GM21619 (cell line): ENCODE measurements around the gene MYL12A.

Experiments used
- ATAC-seq: cut with Tn5 transposase; IDR thresholded peaks from one replicate; pipeline ENCODE4 v1.9.1; 2021; ENCODE audit not compliant: unreplicated experiment

MYL12A gene

GRCh38 chr18:3281456-3282400 is 34.1 kb downstream of the MYL12A start:
- no peak for ATAC-seq

GRCh38 chr18:3283253-3283863 is 35.8 kb downstream of the MYL12A start:
- ATAC-seq, result no peak

DNA sequence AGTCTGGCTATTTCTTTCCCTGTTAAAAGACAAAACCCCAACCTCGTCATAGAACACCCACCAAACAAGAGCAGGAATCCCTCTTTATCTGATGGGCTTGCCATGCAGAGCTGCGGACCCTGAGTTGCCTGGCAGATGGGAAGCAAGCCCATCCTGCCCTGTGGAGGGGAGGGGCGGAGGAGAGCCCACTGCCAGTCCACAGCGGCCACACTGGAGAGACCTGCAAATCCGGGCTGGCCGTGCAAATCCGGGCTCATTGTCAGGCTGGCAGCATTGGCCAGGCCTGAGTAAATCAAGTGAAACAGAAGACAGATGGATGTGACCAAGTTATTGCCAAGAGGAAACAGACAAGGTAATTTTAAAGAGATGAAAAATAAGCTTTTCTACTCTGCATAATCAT is 36.3 kb downstream of the MYL12A start:
- ATAC-seq, result no peak

DNA sequence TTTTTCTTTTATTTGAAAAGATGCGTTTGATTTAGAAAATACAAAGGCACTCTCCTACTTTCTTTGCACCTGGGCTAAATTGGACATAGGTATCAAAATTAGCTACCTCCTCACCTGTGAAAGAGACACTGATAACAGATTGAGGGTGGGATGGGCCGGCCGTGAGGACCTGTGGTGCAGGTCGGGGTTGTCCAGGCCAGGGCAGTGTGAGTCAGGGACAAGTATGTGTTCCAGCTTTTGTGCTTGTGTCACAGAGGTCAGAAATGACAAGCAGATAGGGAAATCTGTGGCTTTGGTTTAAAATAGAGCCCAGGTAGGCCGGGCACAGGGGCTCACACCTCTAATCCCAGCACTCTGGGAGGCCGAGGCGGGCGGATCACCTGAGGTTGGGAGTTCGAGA is 36.9 kb downstream of the MYL12A start:
- no peak for ATAC-seq

- ATAC-seq, result no peak
Observed at GRCh38 chr18:3286159-3286558, 38.6 kb downstream of the MYL12A start.

GRCh38 chr18:3293196-3293951 is 45.8 kb downstream of the MYL12A start:
- no peak for ATAC-seq

DNA sequence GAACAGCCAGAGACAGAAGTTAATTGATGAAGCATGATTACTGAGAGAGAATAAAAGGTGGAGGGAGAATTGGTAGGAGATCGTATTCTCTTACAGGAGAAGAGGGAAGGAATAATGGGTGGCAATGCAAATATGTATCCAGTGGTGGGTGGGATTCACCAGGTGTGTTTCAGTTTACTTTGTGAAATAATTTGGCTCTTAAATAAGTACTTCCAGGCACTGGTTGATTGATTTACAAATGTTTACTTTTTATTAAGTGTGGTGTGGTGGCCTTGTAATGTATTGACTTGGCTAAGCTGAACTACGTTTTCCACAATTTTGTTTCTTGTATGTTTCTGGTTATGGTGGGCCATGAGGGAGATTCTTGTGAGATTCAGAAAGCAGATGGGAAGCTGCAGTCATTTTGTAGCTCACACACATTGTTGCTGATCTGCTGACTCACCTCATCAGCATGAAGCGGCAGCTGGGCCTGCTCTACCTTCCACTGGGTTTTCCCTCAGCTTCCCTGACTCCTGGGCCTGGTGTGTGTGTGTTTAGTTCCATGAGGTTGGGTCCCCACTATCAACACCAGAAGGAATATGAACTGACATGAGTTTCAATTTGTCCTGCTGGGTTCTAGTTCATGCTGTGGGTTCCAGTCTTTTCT is 47.0 kb downstream of the MYL12A start:
- no peak for ATAC-seq

DNA sequence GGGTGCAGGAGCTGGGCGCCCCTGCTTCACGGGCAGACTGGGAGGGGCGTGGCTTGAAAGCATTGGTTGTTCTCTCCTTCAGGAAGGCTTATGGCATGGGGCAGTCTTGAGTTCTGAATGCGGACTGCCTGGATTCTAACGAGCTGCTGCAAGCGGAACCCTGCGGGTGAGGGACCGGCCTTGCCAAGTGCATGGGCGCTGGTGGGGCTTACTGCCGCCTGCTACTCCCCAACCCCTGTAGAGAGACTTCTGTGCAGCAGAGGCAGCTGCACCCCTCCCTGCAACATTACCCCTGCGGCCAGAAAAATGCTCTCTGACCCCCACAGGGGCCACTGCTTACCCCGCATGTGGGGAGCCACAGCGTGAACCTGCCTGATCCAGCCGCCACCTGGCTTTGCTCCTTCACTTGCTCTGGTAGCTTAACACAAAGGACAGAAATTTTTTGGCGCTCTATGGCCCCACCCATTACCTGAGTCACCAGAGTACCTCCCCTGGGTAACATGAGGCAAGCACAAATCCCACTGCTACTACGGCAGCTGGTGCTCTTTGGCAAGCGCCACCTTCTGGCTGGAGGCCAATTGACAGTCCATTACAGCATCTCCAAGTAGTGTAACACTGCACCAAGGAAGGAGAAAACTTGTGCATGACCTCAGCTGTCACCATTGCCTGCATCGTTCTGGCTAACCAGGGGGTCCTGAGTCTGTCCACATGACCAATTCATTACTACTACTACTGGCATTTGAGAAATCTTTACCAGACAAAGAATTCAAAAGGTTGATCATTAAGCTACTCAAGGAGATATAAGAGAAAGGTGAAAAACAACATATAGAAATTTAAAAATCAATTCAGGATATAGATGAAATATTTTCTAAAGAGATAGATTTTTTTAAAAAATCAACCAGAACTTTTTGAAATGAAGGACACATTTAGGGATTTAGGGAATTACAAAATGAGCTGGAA is 49.7 kb downstream of the MYL12A start:
- ATAC-seq, result peak; percentile 98

DNA sequence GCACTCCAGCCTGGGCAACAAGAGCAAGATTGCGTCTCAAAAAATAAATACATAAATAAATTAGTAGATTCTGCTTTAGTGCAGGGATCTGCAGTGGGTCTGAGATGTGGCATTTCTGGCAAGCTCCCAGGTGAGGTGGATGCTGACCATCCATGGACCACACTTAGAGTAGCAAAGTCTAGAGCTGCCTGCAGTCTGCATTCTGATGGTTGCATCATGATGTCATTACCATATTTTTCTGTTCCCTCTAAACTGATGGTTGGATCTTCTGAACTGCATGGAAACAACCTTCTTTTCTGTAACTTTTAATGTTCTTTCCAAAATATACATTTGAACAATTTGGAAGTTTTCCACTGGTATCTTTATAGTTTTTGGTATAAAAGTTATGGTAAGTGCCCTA is 57.2 kb downstream of the MYL12A start:
- ATAC-seq, result no peak

DNA sequence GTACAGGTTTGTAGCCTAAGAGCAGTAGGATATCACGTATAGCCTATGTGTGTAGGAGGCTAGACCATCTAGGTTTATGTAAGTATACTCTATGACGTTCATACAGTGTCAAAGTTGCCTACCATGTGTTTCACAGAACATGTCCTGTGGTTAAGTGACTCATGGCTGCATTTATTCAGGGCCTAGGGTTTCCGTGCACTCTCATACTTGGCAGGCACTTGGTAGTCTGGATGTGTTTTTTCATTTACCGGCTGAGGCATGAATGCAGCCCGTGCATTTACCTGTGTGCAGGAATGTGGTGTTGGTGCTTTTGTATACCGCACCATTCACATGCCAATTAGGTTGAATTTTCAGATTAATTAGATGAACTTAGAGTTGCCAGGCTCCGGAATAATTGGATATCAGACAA is 57.8 kb downstream of the MYL12A start:
- no peak for ATAC-seq
